Right lobe of liver (tissue), 4 donors: ENCODE results near the gene TMSB4X.

Experiments
- CTCF ChIP-seq, 4 donors: fragments of 200-600 bp in 3 of 4; fragments of 450-650 bp in 1 of 4; IDR thresholded peaks; one replicate each; pipeline versions ENCODE4 v1.5.1 to v1.8.0; 2016 to 2022; ENCODE audit warnings: antibody characterized with exemption in 4 of 4, mild to moderate bottlenecking in 2 of 4
- POLR2A ChIP-seq: fragments of 450-650 bp; IDR thresholded peaks from one replicate; pipeline ENCODE4 v1.6.1; 2017; ENCODE audit warnings: antibody characterized with exemption, mild to moderate bottlenecking
- donor health status: DM: no; HTN: no; CAD: no.
- donor health status: DM: no; HTN: no; CAD: no.
- donor health status: DM: no; HTN: yes; CAD: no.

DNA sequence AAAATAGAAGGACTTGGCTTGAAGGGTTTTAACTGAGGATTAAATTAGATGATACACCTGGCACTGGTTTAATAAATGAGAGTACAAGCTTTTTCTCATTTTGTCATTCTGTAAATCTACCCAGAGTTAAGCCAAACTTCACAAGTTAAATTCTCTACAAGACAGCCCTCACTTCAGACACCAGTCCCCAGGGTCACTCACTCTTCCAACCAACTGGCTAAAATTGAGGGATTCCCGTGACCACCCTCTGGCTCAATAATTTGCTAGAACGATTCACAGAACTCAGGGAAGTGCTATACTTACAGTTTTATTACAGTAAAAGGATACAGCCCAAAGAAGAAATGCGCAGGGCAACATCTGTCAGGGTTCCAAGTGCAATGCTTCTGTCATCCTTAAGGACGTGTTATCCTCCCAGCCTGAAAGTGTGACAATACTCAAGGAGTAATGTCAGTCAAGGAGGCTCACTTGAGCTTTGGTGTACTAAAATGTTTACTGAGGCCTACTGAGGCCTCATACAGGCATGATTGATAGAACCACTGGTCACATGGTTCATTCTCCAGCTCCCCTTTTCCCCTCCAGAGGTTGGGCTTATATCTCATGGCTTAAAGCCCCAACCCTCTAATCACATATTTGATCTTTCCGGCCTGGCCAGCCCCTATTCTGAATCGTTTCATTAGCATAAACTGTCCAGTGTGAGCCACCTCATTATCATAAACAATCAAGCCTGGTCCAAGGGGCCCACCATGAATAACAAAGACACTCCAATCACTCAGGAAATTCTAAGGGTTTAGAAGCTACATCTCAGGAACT, 9.6 kb upstream of the TMSB4X start:
- TF ChIP-seq CTCF (IDR thresholded peaks at IDR 0.05) (no peak), POLR2A (no peak)
